ENCODE measurements around the gene THADA.

DNA sequence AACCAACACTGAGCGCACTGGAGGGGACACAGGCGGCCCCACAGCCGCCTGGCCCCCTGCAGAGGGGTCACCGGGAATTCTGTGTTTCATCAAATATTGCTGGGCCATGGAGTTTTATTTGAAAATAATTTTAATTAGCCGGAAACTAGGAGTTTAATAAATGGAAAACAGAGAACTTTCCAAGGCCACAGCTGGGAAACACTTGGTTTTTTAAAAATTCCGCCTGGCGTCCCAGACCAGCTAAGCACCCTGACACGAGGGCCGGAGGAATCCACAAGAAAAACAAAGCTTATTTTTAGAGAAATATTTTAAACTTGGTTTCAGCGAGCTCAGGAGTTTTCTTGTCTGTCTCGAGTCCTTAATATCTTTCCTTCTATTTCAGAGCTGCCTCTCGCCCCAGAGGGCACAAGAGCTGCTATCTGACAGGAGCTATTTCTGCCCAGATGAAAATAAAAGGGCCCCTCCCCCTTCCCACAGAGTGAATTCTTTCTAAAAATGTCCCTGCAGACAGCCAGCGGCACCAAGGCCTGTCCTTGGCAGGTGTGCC, 377.6 kb downstream of the THADA start:
- TF ChIP-seq CTCF (IDR thresholded peaks at IDR 0.05; ENCODE audit: borderline replicate concordance, extremely low read depth, low read length, poor library complexity, severe bottlenecking) (no peak), EZH2 (IDR thresholded peaks at IDR 0.05; ENCODE audit: borderline replicate concordance, low read depth, low read length, severe bottlenecking) (no peak)
